Naive thymus-derived CD4-positive, alpha-beta T cell (primary cell): ENCODE results near the gene ERP29. TPM values are rescaled to one million over a fixed set of nuclear protein-coding genes. Genes with fewer than 3 reads are reported as not detected.
"Not testable (repeated sequence)": the region's sequence is repeated elsewhere in the genome, so short reads cannot be mapped to it uniquely, and the experiment has no call there.

Experiments used
- ATAC-seq: fragments of 150-1000 bp; cut with Tn5 transposase; 2 replicates; pipeline ENCODE4 v1.10.0; 2021; ENCODE audit warnings: mild to moderate bottlenecking, moderate library complexity
- CTCF ChIA-PET: fragments of 350-600 bp; sonication (Branson Sonifier 250); formaldehyde crosslinking; loops from one replicate; lab custom pipeline; 2021; ENCODE audit warnings: antibody characterized with exemption; lab: Charles Lee
- POLR2A ChIA-PET: fragments of 350-600 bp; sonication (Branson Sonifier 250); formaldehyde crosslinking; loops from one replicate; lab custom pipeline; 2021; ENCODE audit warnings: antibody characterized with exemption, inconsistent platforms; lab: Charles Lee
- DNase-seq, 9 donors: peaks; one replicate each; pipeline versions ENCODE4 v3.0.0 to v3.0.0-alpha.2; 2020 to 2022; ENCODE audit warnings: mixed read lengths in 1 of 9
- H3K27ac ChIP-seq: one replicate; pipeline ENCODE4 v1.7.0; 2013; ENCODE audit warnings: mild to moderate bottlenecking, low read depth, low read length, moderate library complexity
- H3K27me3 ChIP-seq, 2 donors: one replicate each; pipeline ENCODE4 v1.7.0; 2013; ENCODE audit warnings: low read length in 2 of 2, mild to moderate bottlenecking in 2 of 2, moderate library complexity in 2 of 2; ENCODE audit not compliant: control insufficient read depth in 2 of 2, insufficient read depth in 2 of 2
- H3K36me3 ChIP-seq, 3 experiments: 1 replicate in 2 of 3; 2 replicates in 1 of 3; pipeline ENCODE4 v1.7.0; 2013; ENCODE audit warnings: low read length in 3 of 3, mild to moderate bottlenecking in 3 of 3, moderate library complexity in 1 of 3; ENCODE audit not compliant: insufficient read depth in 3 of 3, control insufficient read depth in 2 of 3
- H3K4me1 ChIP-seq, 2 donors: one replicate each; pipeline ENCODE4 v1.7.0; 2013; ENCODE audit warnings: low read length in 2 of 2, mild to moderate bottlenecking in 2 of 2, moderate library complexity in 1 of 2; ENCODE audit not compliant: control insufficient read depth in 2 of 2, insufficient read depth in 2 of 2
- H3K4me3 ChIP-seq: 2 replicates; pipeline ENCODE4 v1.7.0; 2013; ENCODE audit warnings: mild to moderate bottlenecking, low read length
- H3K9me3 ChIP-seq, 3 experiments: 1 replicate in 2 of 3; 2 replicates in 1 of 3; pipeline ENCODE4 v1.7.0; 2013; ENCODE audit warnings: low read length in 3 of 3; ENCODE audit not compliant: control insufficient read depth in 2 of 3
- H3K27ac Mint-ChIP-seq, 9 donors: one replicate each; pipeline ENCODE4 v1.8.0; 2020 to 2022; ENCODE audit warnings: mixed read lengths in 9 of 9, mild to moderate bottlenecking in 8 of 9, moderate library complexity in 5 of 9, inconsistent platforms in 2 of 9
- H3K27me3 Mint-ChIP-seq, 5 donors: one replicate each; pipeline ENCODE4 v1.8.0; 2021 to 2022; ENCODE audit warnings: mixed read lengths in 5 of 5, mild to moderate bottlenecking in 1 of 5
- H3K36me3 Mint-ChIP-seq, 5 donors: one replicate each; pipeline ENCODE4 v1.8.0; 2020 to 2022; ENCODE audit warnings: mixed read lengths in 5 of 5, mild to moderate bottlenecking in 3 of 5, inconsistent platforms in 1 of 5
- H3K4me1 Mint-ChIP-seq, 7 donors: one replicate each; pipeline ENCODE4 v1.8.0; 2020 to 2022; ENCODE audit warnings: mixed read lengths in 7 of 7, mild to moderate bottlenecking in 3 of 7, inconsistent platforms in 1 of 7
- H3K4me3 Mint-ChIP-seq, 10 donors: one replicate each; pipeline ENCODE4 v1.8.0; 2020 to 2022; ENCODE audit warnings: mild to moderate bottlenecking in 10 of 10, mixed read lengths in 10 of 10, moderate library complexity in 6 of 10, inconsistent platforms in 2 of 10
- H3K9me3 Mint-ChIP-seq, 11 donors: one replicate each; pipeline ENCODE4 v1.8.0; 2020 to 2022; ENCODE audit warnings: mixed read lengths in 11 of 11, mild to moderate bottlenecking in 4 of 11, inconsistent platforms in 1 of 11, moderate library complexity in 1 of 11
- intact Hi-C, 2 donors: fragments of 100-400 bp; cut with micrococcal nuclease; formaldehyde crosslinking; loops; one replicate each; pipeline ENCODE4 v1.15.1; 2023
- polyA plus RNA-seq, 2 donors: library from polyadenylated mRNA; unstranded; fragments of 300-500 nt; fragmentation: Illumina TruSeq; gene quantifications; one replicate each; pipeline ENCODE4 v1.2.3, GENCODE V29; 2021
- total RNA-seq, 6 experiments: library from RNA in 5 of 6; stranded (reverse) in 5 of 6; gene quantifications; 1 replicate in 5 of 6; 2 replicates in 1 of 6; pipeline ENCODE4 v1.2.3 and lab custom pipeline; 2021 to 2026

Gene ERP29
- total and polyA plus RNA-seq, 7 experiments from 2014 or later, result 115 to 253 (median 180) TPM

DNA sequence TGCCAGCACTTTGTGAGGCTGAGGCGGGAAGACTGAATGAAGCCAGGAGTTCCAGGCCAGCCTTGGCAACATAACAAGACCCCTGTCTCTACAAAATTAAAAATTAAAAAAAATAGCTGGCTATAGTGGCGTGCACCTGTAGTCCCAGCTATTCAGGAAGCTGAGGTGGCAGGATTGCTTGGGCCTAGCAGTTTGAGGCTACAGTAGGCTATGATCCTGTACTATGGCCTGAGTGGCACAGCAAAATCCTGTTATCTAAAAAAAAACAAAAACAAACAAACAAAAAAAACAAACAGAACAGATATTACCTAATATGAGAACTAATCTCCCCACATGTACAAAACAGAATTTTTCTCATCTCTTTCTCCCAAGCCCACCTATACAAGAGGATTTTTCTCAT is 15.9 kb upstream of the ERP29 start:
- ATAC-seq (no peak), DNase-seq (no peak)
- intact Hi-C loops, result no loop called here
- Histone ChIP-seq H3K36me3 (no peaks in the 10 kb centered on the region), H3K4me3 (no peak overlapping the region), H3K9me3 (no peaks in the 10 kb centered on the region), H3K4me1 (peaks cover 65 to 68% of the 10 kb centered on the region in 2 donors), H3K27ac (peak overlapping the region; percentile 19), H3K27me3 (no peaks in the 10 kb centered on the region)
- Mint-ChIP-seq H3K4me1 (peaks cover 56 to 92% (median 84%) of the 10 kb centered on the region in 7 donors), H3K9me3 (no peaks in the 10 kb centered on the region), H3K4me3 (peak overlapping the region in 5 of 10 donors; percentile 1 to 58 (median 43)), H3K27me3 (no peaks in the 10 kb centered on the region), H3K27ac (peak overlapping the region in 8 of 9 donors; percentile 62 to 97 (median 82)), H3K36me3 (peaks cover 0 to 26% (median 5%) of the 10 kb centered on the region in 5 donors)
- ChIA-PET CTCF (interaction anchor here (1.6 kb wide), 1 partner anchor 13 kb away, joined by 10 read pairs; no protein-coding TSS in a partner anchor), POLR2A (interaction anchor here (0.5 to 14.9 kb wide), 6 partner anchors 11 to 1423 kb away, joined by 3 to 285 read pairs (median 6); partner anchors contain the start of genes ERP29 and TMEM116)

DNA sequence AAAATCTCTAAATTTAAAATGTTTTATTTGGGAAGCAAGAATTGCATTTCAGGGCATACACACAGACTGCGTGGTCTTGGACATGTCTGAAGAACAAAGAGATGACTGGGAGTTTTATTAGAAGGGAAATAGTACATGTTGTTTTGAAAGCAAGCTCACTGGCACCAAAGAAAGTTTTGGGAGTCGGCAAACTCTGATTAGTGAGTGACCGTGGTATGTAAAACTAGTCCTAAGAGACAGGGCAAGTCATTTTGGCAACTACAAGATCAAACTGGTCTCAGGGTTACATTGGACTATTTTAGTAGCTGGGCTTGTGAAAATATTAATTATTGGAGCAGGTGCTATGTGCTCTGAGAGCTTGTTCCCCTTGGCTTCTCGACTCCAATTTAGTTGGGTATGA is 15.2 kb upstream of the ERP29 start:
- peaks cover 64 to 67% of the 10 kb centered on the region in 2 donors for H3K4me1 ChIP-seq
- H3K4me1 Mint-ChIP-seq, result peaks cover 57 to 92% (median 84%) of the 10 kb centered on the region in 7 donors
- H3K27ac Mint-ChIP-seq, result peak overlapping the region in 8 of 9 donors; percentile 78 to 97 (median 88)
- H3K27me3 Mint-ChIP-seq, result no peaks in the 10 kb centered on the region
- ChIA-PET POLR2A (interaction anchor here (0.5 to 14.9 kb wide), 6 partner anchors 10 to 1423 kb away, joined by 3 to 285 read pairs (median 6); partner anchors contain the start of genes ERP29 and TMEM116), CTCF (interaction anchor here (0.8 to 1.6 kb wide), 3 partner anchors 12 to 29 kb away, joined by 3 to 10 read pairs (median 3); no protein-coding TSS in a partner anchor)
- no peak overlapping the region for H3K4me3 ChIP-seq
- DNase-seq, result no peak
- intact Hi-C loops, result no loop called here
- peak overlapping the region in 8 of 10 donors; percentile 23 to 58 (median 30) for H3K4me3 Mint-ChIP-seq
- H3K27me3 ChIP-seq, result no peaks in the 10 kb centered on the region
- no peaks in the 10 kb centered on the region for H3K36me3 ChIP-seq
- H3K9me3 Mint-ChIP-seq, result no peaks in the 10 kb centered on the region
- H3K9me3 ChIP-seq, result no peaks in the 10 kb centered on the region
- ATAC-seq, result no peak
- H3K27ac ChIP-seq, result peak overlapping the region; percentile 17
- H3K36me3 Mint-ChIP-seq, result peaks cover 0 to 31% (median 5%) of the 10 kb centered on the region in 5 donors

DNA sequence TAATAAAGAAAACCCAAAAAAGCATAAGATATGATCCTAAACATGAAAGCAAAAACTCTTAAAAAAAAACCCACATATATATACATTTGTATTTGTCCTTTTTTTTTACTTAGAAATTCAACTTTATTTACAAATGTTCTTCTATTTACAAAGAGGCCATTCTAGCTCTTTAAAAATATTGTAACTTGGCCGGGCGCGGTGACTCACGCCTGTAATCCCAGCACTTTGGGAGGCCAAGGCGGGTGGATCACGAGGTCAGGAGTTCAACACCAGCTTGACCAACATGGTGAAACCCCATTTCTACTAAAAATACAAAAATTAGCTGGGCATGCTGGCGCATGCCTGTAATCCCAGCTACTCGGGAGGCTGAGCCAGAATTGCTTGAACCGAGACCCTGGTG is 14.1 kb upstream of the ERP29 start:
- POLR2A ChIA-PET, result interaction anchor here (1.8 to 14.9 kb wide), 2 partner anchors 11 to 15 kb away, joined by 7 to 285 read pairs; partner anchors contain the start of genes ERP29 and TMEM116
- H3K36me3 ChIP-seq, ATAC-seq, H3K9me3 Mint-ChIP-seq, intact Hi-C loops, H3K27ac ChIP-seq, H3K9me3 ChIP-seq, DNase-seq, H3K4me3 ChIP-seq, H3K27me3 Mint-ChIP-seq, H3K27me3 ChIP-seq: not testable (repeated sequence)
- peaks cover 57 to 60% of the 10 kb centered on the region in 2 donors for H3K4me1 ChIP-seq
- peak overlapping the region in 7 of 9 donors; percentile 53 to 97 (median 83) for H3K27ac Mint-ChIP-seq
- peaks cover 48 to 90% (median 80%) of the 10 kb centered on the region in 7 donors for H3K4me1 Mint-ChIP-seq
- CTCF ChIA-PET, result interaction anchor here (1.1 kb wide), 1 partner anchor 27 kb away, joined by 3 read pairs; no protein-coding TSS in a partner anchor
- H3K4me3 Mint-ChIP-seq, result peak overlapping the region in 6 of 10 donors; percentile 5 to 58 (median 26)
- H3K36me3 Mint-ChIP-seq, result peaks cover 0 to 35% (median 5%) of the 10 kb centered on the region in 5 donors

DNA sequence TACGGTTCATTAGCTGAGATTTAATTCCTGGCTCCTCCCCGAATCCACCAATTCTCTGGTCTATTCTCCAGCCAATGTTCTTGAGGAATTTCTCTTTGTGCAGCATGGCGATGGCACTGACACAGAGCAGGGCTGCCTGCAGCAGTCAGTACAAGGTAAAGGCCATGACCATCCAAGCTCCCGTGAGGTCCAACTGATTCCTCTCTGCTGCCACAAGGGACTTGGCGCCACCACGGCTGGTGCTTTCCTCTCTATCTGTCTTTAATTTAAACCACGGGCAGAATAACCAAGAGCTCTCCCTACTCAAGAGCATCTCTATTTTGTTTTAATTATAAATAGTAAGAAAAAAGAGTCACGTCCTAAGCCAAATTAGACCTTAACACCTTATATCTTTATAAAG is 12.4 kb upstream of the ERP29 start:
- POLR2A ChIA-PET, result interaction anchor here (0.6 to 14.9 kb wide), 5 partner anchors 9 to 450 kb away, joined by 3 to 285 read pairs (median 4); partner anchors contain the start of genes ERP29 and TMEM116
- Histone ChIP-seq H3K4me1 (peaks cover 46 to 50% of the 10 kb centered on the region in 2 donors), H3K27me3 (no peaks in the 10 kb centered on the region), H3K36me3 (no peaks in the 10 kb centered on the region), H3K9me3 (no peaks in the 10 kb centered on the region), H3K27ac (peak overlapping the region; percentile 62), H3K4me3 (peak overlapping the region; percentile 49)
- intact Hi-C loops, result no loop called here
- no peaks in the 10 kb centered on the region for H3K27me3 Mint-ChIP-seq
- peak overlapping the region; percentile 37 to 91 (median 82) for H3K4me3 Mint-ChIP-seq
- peak overlapping the region; percentile 26 to 97 (median 92) for H3K27ac Mint-ChIP-seq
- H3K4me1 Mint-ChIP-seq, result peaks cover 43 to 88% (median 80%) of the 10 kb centered on the region in 7 donors
- H3K36me3 Mint-ChIP-seq, result peaks cover 0 to 31% (median 5%) of the 10 kb centered on the region in 5 donors
- ATAC-seq, result peak; percentile 34
- H3K9me3 Mint-ChIP-seq, result no peaks in the 10 kb centered on the region
- CTCF ChIA-PET, result interaction anchor here (1.0 to 1.8 kb wide), 4 partner anchors 9 to 12 kb away, joined by 3 to 6 read pairs (median 5); partner anchors contain the start of genes ERP29 and TMEM116
- DNase-seq, result no peak

DNA sequence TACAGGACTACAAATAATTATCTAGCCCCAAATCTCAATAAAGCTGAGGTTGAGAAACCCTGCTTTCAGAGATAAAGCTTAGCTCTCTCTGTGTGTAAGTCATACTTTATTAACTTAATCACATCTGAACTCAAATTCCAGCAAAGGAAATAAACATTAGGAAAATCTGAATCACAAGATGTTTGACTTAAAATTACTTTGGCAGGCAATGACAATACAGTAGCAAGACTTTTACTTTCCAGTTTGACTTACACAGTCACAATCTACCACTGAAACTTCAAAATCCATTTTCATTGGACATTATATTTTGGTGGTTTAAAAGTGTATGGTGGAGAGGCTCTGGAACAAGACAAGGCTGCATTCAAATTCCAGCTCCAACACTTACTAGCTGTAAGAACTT is 11.7 kb upstream of the ERP29 start:
- Histone ChIP-seq H3K4me3 (peak overlapping the region; percentile 49), H3K9me3 (no peaks in the 10 kb centered on the region), H3K27me3 (no peaks in the 10 kb centered on the region), H3K36me3 (no peaks in the 10 kb centered on the region), H3K27ac (peak overlapping the region; percentile 62), H3K4me1 (peaks cover 38 to 46% of the 10 kb centered on the region in 2 donors)
- H3K27me3 Mint-ChIP-seq, result no peaks in the 10 kb centered on the region
- ChIA-PET POLR2A (interaction anchor here (0.9 to 14.9 kb wide), 5 partner anchors 7 to 27 kb away, joined by 3 to 285 read pairs (median 15); partner anchors contain the start of genes ERP29 and TMEM116), CTCF (interaction anchor here (1.0 to 2.6 kb wide), 5 partner anchors 8 to 11 kb away, joined by 3 to 8 read pairs (median 5); partner anchors contain the start of genes ERP29 and TMEM116)
- intact Hi-C loops, result no loop called here
- H3K4me1 Mint-ChIP-seq, result peaks cover 45 to 88% (median 80%) of the 10 kb centered on the region in 7 donors
- H3K36me3 Mint-ChIP-seq, result peaks cover 0 to 27% (median 5%) of the 10 kb centered on the region in 5 donors
- peak overlapping the region; percentile 37 to 91 (median 83) for H3K4me3 Mint-ChIP-seq
- no peaks in the 10 kb centered on the region for H3K9me3 Mint-ChIP-seq
- ATAC-seq, result no peak
- DNase-seq, result no peak
- H3K27ac Mint-ChIP-seq, result peak overlapping the region; percentile 72 to 97 (median 92)

DNA sequence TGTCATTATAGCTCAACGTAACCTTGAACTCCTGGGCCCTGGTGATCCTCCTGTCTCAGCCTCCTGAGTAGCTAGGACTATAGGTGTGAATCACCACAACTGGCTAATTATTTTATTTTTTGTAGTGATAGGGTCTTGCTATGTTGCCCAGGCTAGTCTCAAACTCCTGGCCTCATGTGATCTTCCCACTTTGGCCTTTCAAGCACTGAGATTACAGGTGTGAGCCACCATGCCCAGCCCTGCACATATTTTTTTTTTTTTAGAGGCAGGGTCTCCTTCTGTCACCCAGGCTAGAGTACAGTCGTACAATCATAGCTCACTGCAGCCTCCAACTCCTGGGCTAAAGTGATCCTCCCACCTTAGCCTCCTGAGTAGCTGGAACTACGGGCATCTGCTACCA is 9.2 kb upstream of the ERP29 start:
- no peaks in the 10 kb centered on the region for H3K27me3 ChIP-seq
- H3K27ac ChIP-seq, result no peak overlapping the region
- H3K4me3 ChIP-seq, result no peak overlapping the region
- no peaks in the 10 kb centered on the region for H3K36me3 ChIP-seq
- peak overlapping the region in 7 of 9 donors; percentile 36 to 97 (median 71) for H3K27ac Mint-ChIP-seq
- no peaks in the 10 kb centered on the region for H3K9me3 ChIP-seq
- peaks cover 0 to 24% (median 5%) of the 10 kb centered on the region in 5 donors for H3K36me3 Mint-ChIP-seq
- no peak overlapping the region for H3K4me3 Mint-ChIP-seq
- intact Hi-C loops, result no loop called here
- H3K4me1 ChIP-seq, result peaks cover 20 to 27% of the 10 kb centered on the region in 2 donors
- no peaks in the 10 kb centered on the region for H3K9me3 Mint-ChIP-seq
- POLR2A ChIA-PET, result interaction anchor here (0.8 to 14.9 kb wide), 4 partner anchors 10 to 63 kb away, joined by 3 to 285 read pairs (median 28); partner anchors contain the start of genes ERP29 and TMEM116
- DNase-seq (no peak), ATAC-seq (no peak)
- H3K27me3 Mint-ChIP-seq, result no peaks in the 10 kb centered on the region
- H3K4me1 Mint-ChIP-seq, result peaks cover 33 to 76% (median 62%) of the 10 kb centered on the region in 7 donors
- CTCF ChIA-PET, result interaction anchor here (0.6 to 2.6 kb wide), 4 partner anchors 8 to 14 kb away, joined by 3 to 8 read pairs (median 6); no protein-coding TSS in a partner anchor
